Parathyroid adenoma (tissue), 2 donors: ENCODE measurements around the gene GPR162.

Experiments used
- H2AFZ ChIP-seq: fragments of 300-600 bp; sonication (generic); one replicate; pipeline ENCODE4 v1.7.0; 2017; ENCODE audit warnings: antibody characterized with exemption, mild to moderate bottlenecking
- H3K27ac ChIP-seq: fragments of 300-600 bp; sonication (generic); one replicate; pipeline ENCODE4 v1.7.0; 2017
- H3K27me3 ChIP-seq: fragments of 300-600 bp; sonication (generic); one replicate; pipeline ENCODE4 v1.7.0; 2017; ENCODE audit warnings: low read length; ENCODE audit not compliant: control insufficient read depth, insufficient read depth
- H3K36me3 ChIP-seq: fragments of 300-600 bp; sonication (generic); one replicate; pipeline ENCODE4 v1.7.0; 2017; ENCODE audit warnings: low read length; ENCODE audit not compliant: control insufficient read depth, insufficient read depth
- H3K4me1 ChIP-seq: fragments of 300-600 bp; sonication (generic); one replicate; pipeline ENCODE4 v1.7.0; 2017; ENCODE audit warnings: control low read depth
- H3K4me2 ChIP-seq: fragments of 300-600 bp; sonication (generic); one replicate; pipeline ENCODE4 v1.7.0; 2017; ENCODE audit warnings: low read length
- H3K4me3 ChIP-seq: fragments of 300-600 bp; sonication (generic); one replicate; pipeline ENCODE4 v1.7.0; 2017; ENCODE audit warnings: low read depth, low read length
- H3K79me2 ChIP-seq: fragments of 300-600 bp; sonication (generic); one replicate; pipeline ENCODE4 v1.7.0; 2017; ENCODE audit warnings: control low read depth
- H3K9ac ChIP-seq: fragments of 300-600 bp; sonication (generic); one replicate; pipeline ENCODE4 v1.7.0; 2017; ENCODE audit warnings: mild to moderate bottlenecking
- H3K9me3 ChIP-seq: fragments of 300-600 bp; sonication (generic); one replicate; pipeline ENCODE4 v1.7.0; 2017; ENCODE audit warnings: low read length; ENCODE audit not compliant: control insufficient read depth
- CTCF ChIP-seq: fragments of 300-600 bp; sonication (generic); IDR thresholded peaks from one replicate; pipeline ENCODE4 v1.7.0; 2017; ENCODE audit warnings: antibody characterized with exemption, mild to moderate bottlenecking
- donor health status: primary hyperparathyroidism.

Gene GPR162

DNA sequence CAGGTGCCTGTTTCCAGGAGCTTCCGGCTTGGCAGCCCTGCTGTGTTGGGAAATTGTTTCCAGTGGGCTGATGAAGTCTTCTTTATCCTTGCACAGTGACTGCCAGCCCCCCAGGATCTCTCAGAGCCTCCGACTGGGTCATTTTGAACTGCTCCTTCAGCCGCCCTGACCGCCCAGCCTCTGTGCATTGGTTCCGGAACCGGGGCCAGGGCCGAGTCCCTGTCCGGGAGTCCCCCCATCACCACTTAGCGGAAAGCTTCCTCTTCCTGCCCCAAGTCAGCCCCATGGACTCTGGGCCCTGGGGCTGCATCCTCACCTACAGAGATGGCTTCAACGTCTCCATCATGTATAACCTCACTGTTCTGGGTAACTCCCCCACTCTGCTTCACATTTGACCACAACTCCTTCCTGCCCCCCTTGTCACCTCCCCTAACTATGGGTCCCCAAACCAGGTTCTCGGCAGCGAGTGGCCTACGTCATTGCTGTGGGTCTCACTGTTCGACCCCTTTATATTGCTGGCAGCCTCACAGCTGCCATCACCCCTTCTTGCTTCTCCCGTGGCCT, 47.0 kb upstream of the GPR162 start:
- H3K36me3 ChIP-seq, result no peaks in the 10 kb centered on the region
- H3K79me2 ChIP-seq, result no peaks in the 10 kb centered on the region
- H3K4me3 ChIP-seq, result no peak overlapping the region
- no peak overlapping the region for H2AFZ ChIP-seq
- H3K27ac ChIP-seq, result no peak overlapping the region
- H3K9ac ChIP-seq, result no peak overlapping the region
- no peak for TF ChIP-seq CTCF
- peaks cover 23% of the 10 kb centered on the region for H3K4me1 ChIP-seq
- H3K9me3 ChIP-seq, result no peaks in the 10 kb centered on the region
- H3K4me2 ChIP-seq, result no peak overlapping the region
- no peaks in the 10 kb centered on the region for H3K27me3 ChIP-seq

DNA sequence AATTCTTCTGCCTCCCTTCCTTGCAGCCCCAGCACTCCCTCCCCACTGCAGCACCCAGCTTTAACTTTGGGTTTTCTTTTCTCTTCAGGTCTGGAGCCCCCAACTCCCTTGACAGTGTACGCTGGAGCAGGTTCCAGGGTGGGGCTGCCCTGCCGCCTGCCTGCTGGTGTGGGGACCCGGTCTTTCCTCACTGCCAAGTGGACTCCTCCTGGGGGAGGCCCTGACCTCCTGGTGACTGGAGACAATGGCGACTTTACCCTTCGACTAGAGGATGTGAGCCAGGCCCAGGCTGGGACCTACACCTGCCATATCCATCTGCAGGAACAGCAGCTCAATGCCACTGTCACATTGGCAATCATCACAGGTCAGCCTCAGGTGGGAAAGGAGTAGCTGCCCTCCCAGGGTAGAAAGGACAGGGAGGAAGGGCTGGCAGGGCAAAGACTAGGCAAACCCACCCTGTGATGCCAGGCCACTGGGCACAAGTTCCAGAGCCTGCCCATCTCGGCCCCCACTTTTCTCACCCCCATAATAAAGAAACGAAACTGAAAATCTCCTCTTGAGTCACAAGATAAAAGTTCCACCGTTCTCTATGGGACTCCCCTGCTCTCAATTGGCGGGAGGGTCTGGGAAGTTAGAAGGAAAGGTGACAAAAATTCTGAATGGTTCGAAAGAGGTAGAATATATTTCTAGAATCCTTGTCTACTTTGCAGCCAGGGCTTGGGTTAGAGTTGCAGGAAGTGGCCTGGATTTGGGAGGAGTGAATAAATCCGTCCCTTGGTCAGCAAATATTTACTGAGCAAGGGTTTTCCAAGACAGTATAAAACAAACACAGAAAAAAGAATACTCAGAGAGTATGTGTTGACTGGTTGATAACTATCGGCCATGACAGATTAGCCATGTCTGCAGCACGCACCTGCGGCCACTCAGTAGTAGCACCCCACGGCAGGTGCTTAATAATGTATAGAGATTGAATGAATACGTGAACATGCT, 46.1 kb upstream of the GPR162 start:
- H3K9me3 ChIP-seq, result no peaks in the 10 kb centered on the region
- no peaks in the 10 kb centered on the region for H3K27me3 ChIP-seq
- peak overlapping the region; percentile 48 for H3K4me2 ChIP-seq
- H3K79me2 ChIP-seq, result no peaks in the 10 kb centered on the region
- H2AFZ ChIP-seq, result no peak overlapping the region
- no peak overlapping the region for H3K27ac ChIP-seq
- no peak for TF ChIP-seq CTCF
- H3K4me3 ChIP-seq, result peak overlapping the region; percentile 35
- no peak overlapping the region for H3K9ac ChIP-seq
- peaks cover 20% of the 10 kb centered on the region for H3K4me1 ChIP-seq
- H3K36me3 ChIP-seq, result no peaks in the 10 kb centered on the region

DNA sequence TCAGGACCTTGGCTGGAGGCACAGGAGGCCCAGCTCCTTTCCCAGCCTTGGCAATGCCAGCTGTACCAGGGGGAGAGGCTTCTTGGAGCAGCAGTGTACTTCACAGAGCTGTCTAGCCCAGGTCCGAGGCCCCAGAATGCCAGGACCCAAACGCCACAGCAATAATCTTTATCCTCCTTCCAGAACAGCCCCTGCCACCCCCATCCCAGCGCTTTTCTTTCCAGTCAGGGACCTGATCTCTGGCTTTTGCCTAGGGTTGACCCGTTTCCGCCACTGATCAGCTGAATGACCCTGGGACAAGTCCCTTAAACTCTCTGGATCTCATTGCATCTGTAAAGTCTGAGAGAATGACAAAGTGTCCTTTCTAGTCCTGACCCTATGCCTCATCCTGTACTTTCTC, 44.2 kb upstream of the GPR162 start:
- no peak overlapping the region for H3K4me3 ChIP-seq
- no peak for TF ChIP-seq CTCF
- H3K4me1 ChIP-seq, result peaks cover 13% of the 10 kb centered on the region
- H3K79me2 ChIP-seq, result no peaks in the 10 kb centered on the region
- H3K27me3 ChIP-seq, result no peaks in the 10 kb centered on the region
- no peak overlapping the region for H3K27ac ChIP-seq
- no peaks in the 10 kb centered on the region for H3K36me3 ChIP-seq
- H3K9me3 ChIP-seq, result no peaks in the 10 kb centered on the region
- H3K4me2 ChIP-seq, result no peak overlapping the region
- no peak overlapping the region for H3K9ac ChIP-seq
- no peak overlapping the region for H2AFZ ChIP-seq

- peaks cover 13% of the 10 kb centered on the region for H3K4me1 ChIP-seq
These were observed 43.4 kb upstream of the GPR162 start for GRCh38 chr12:6778217-6778573.

More at GRCh38 chr12:6778217-6778573, 43.4 kb upstream of the GPR162 start:
- Histone ChIP-seq H3K4me3 (peak overlapping the region; percentile 41), H3K27ac (peak overlapping the region; percentile 77), H3K9me3 (no peaks in the 10 kb centered on the region), H3K79me2 (no peaks in the 10 kb centered on the region), H3K27me3 (no peaks in the 10 kb centered on the region), H3K9ac (no peak overlapping the region), H2AFZ (peak overlapping the region; percentile 71), H3K4me2 (peak overlapping the region; percentile 82), H3K36me3 (no peaks in the 10 kb centered on the region)
- no peak for TF ChIP-seq CTCF
